T follicular helper cell (primary cell): ENCODE data around the gene ZNRF2.

Experiments
- DNase-seq: peaks from one replicate; pipeline ENCODE4 v3.0.0-alpha.2; 2020; ENCODE audit warnings: low read depth

Gene ZNRF2

DNA sequence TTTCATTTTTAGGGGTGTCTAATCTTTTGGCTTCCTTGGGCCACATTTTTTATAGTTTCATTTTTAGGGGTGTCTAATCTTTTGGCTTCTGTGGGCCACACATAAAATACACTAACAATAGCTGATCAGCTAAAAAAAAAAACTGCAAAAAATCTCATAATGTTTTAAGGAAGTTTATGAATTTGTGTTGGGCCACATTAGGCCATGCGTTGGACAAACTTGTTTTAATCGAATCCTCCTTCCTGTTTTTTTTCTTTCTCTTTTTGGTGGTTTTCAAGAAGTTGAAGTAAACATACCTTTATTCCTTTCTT, 37.4 kb downstream of the ZNRF2 start:
- no peak for DNase-seq

DNA sequence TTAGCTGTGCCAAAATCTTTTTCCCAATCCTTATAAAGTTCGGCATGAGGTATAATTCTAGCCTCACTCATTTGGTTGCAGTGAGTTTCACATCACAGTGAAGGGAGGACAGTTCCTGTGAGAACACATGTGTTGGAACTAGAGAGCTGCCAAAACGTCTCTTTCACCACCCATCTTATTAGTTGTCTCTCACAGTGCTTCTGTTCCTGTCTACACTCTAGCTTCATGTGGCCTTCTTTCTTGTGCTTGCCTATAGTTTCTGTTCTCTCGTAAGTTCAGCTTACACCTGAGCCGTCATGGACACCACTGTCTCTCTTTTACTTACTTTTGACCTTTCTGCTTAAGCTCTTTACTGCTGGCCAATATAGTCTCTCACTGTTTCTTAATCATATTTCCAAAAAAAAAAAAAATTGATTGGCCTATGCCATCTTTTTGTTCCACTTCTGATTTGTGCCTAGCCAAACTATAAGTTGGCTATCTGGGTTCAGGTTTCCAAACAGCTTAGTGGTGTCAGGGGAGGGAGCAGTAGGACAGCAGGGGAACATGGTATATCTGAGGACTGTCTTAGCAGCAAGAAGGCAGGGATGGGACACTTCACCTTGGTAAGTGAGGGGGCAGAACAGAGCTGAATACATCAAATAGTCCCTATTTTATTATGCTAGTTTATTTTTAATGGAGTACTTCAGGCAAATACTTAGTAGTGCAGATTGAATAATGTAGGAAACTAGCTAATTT, 38.0 kb downstream of the ZNRF2 start:
- DNase-seq: no peak

DNA sequence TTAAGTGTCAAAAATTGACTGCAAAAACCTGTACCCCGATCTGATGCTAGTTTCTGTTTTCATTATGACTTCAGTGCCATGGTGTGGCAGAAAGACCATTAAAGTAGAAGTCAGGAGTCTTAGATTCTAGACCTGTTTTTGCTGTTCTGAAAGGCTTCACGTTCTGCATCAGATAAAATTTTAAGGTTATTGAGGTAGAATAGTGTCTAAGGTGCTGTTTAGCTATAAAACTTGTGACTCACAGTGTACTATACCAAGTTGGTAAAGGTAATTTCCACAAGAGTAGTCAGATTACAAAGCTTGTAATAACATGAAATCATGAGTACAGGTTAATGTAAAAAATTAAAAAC, 38.6 kb downstream of the ZNRF2 start:
- DNase-seq: no peak

DNA sequence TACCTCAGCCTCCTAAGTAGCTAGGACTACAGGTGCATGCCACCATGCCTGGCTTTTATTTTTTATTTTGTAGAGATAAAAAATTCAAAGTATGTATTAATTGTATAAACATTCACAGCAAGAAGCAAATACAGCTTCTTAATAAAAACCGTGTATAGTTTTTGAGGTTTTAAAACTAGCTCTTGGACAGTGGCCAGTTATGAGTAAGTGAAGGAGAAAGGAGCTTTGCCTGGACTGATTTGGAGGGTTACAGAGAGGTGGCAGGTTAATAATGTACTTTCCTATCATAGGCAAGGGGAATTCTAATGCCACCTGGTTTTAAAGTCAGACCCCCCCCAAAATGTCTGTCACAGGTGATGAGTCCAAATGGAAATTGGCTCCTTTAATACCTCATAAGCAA, 43.4 kb downstream of the ZNRF2 start:
- no peak for DNase-seq

DNA sequence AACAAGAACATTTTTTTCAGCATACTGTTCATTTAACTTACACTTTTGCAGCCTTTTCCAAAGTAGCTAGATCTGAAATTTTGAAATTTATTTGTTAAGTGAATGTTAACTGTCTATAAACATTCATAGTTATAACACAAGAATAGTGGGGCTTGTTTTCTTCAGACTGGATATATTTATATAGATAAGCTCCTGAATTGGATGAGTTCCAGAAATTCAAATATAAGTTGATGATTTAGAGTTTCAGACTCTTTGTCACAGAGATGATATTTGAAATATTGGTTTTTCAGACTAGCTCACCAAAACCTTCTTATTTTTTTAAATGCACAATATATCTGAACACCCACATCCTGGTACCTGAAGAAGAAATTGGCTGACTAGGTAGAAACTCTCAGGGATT, 44.0 kb downstream of the ZNRF2 start:
- DNase-seq: no peak

DNA sequence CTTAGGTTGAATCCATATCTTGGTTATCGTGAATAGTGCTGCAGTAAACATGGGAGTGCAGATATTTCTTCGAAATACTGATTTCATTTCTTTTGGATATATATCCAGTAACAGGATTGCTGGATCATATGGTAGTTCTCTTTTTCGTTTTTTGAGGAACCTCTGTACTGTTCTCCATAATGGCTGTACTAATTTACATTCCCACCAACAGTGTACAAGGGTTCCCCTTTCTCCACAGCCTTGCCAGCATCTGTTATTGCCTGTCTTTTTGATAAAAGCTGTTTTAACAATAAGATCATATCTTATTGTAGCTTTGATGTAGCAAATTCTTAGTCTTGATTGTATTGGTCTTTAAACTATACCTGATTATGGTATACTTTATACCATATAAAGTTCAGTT, 45.3 kb downstream of the ZNRF2 start:
- no peak for DNase-seq

DNA sequence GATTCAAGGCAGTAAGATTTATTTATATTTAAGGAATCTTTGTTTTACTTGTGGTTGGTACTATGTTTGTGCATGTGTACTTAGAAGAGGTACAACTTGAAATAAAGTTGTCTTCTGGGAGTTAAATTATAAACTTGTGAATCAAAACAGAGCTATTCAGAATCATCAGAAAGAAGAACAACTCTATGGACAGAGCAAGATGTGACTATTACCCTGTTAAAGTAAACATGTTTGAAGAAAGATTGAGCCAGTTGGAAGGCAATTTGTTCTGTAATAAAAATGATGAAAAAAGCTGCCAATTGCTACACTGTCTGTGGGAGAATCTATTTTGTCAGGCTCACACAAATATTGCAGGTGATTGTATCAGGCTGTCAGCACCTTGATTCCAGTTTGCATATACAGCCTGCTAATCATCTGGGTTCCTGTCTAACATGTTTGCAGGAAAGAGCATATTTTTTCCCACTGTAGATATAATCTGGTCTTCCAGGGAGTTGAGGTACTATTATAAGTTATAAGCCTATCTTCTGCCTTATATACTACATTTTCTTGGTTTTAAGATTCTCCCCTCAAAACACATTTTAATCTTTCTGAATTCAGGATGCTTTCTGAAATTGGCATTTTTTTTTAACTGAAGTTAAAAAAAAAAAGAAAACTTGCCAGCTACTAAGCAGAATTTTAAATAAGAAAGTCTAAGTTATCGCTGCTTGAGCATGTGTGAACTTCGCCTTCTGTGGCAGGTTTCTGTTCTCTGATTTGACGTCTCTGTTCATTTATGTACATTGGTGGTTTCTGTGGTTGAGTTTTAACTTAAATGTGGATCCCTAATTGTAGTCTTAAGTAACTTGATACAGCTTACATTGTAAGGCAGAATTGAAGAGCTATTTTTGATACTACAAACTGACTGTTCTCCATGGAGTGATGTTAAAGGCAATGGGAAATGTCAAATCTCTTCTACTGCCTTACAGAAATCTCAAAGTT, 46.0 kb downstream of the ZNRF2 start:
- no peak for DNase-seq

DNA sequence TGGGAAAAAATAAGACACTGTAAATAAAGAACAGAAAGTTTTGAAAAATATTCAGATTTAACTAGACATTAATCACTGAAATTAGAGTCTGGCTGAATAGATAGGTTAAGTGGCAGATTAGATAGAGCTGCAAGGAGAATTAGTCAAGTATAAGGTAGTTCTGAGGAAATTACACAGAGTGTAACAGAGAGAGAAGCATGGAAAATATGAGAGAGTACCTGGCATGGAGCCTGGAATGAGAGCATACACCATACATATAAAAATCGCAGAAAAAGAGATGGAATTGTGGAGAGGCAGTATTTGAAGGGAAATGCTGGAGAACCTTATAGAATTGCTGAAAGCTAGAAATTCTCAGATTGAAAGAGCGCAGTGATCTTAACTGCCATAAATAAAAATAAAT, 46.9 kb downstream of the ZNRF2 start:
- DNase-seq: no peak

DNA sequence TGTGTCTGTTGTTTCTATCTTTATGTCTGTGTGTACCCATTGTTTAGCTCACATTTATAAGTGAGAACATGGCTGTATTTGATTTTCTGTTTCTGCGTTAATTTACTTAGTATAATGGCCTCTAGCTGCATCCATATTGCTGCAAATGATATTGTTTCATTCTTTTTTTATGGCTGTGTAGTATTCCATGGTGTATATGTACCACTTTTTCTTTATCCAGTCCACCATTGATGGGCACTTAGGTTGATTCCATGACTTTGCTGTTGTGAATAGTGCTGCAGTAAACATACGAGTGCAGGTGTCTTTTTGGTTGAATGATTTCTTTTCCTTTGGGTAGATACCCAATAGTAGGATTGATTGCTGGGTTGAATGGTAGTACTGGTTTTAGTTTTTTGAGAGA, 48.2 kb downstream of the ZNRF2 start:
- no peak for DNase-seq

DNA sequence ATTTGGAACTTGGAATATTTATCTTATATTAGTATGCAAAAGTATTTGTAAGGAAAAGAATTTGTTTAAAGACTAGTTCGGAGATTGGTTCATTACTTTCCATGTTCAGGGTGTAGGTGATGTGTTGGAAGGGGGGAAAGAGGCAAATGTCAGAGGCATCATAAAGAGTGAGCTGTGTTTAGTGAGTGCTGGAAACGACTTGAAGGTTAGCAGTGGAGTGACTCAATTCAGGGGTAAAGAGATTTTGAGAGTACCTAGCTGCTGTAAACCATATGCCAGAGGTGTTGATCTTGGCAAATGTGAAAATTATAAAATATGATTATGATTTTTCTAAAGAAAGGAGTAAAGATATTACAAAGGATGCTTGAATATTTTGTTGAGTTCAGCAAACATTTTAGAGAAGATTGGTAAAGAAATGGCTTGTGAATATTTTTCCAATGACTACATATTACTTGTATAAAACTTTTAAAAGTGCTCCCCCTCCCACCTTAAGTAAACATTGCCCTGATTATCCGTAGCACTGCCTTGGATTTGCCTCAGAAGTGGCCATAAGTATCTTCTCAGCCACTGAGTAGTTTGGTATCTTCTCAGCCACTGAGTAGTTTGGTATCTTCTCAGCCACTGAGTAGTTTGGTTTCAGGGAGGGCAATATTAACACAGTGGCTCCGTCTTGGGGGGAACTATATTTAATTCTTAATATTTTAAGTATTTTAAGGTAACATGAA, 51.5 kb downstream of the ZNRF2 start:
- DNase-seq: no peak

DNA sequence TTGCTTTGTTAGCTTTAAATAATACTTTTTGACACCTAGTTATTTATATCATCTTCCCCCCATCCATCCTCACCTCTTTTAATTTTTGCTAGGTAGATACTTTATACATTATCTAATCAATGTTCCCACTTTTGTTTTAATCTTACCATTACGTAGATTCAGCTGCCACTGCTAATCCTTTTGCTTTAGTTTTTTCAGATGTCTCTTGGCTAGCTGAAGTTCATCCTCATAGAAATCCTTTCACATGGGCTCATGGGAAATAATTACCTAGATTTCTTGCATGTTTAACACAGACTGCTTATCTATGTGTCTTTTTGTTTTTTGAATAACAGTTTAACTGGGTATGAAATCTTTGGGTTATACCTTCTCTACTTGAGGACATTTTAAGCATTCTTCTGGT, 60.1 kb downstream of the ZNRF2 start:
- DNase-seq: no peak

DNA sequence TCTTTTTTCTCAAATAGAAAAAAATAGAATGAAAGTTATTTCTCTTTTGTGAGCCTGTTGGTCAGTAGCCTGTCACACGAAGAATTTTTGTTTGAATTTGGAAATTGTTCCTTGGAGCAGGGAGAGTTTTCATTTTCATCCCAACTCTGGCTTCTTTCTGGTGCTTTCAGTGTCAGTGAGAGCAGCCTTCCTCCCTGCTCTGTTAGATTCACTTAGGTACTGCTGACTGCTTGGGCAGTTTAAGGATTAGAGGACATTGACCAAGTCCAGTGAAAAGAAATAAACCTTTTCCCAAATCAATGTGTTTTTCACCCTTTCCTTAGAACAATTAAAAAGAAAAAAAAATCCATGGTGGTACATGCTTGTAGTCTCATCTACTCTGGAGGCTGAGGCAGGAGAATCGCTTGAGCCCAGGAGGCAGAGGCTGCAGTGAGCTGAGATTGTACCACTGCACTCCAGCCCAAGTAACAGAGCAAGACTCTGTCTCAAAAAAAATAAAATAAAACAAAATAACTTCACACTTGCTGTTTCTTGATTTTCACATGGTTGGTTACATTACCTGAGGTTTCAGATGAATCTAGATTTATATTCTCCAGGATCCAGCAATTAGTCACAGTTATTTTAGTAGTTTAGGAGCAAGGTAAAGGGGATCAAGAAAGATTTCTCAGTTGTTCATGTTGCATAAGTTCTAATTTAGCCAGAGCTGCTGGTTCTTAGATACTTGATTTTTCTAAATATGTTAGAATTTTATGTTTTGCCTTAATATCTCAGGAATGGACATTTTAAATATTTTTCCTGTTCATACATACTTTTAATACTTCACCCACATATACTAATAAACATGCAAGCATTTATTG, 63.1 kb downstream of the ZNRF2 start:
- no peak for DNase-seq

DNA sequence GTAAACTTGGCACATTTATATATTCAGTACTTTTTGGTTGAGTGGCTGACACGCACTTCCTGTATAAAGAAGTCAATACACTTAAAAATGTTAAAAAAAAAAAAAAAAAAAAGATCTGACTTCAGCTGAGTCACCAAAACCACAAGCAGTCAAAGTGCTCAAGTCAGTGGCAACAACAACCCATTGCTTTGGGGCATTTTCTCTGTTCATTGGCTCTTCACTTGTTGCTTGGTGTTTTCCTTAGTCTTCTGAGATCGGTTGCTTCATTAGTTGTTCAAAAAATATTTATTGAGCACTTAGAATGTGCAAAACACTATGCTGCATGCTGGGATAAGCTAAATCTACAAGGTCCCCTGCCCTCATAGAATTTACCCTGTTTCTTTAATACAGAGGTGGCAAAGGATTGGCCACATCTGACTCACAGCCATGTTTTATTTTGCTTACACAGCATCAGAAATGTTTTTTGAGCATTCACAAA, 63.7 kb downstream of the ZNRF2 start:
- DNase-seq: peak; percentile 42

DNA sequence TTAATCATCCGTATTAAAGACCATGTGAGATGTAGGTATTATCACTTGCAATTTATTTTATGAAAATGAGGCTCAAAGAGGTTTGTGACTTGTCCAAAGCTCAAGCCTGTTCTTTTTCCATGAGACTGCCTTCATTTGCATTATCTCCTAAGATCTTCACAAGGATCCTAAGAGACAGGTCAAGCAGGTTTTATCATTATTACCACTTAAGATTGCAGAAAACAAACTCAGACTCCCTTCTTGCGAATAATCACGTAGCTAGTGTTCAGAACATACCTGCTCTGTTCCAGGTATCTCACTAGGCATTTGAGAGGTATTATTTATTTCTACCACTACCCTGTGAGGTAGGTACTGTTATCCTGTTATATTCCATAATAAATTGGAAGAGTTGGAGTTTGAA, 64.8 kb downstream of the ZNRF2 start:
- no peak for DNase-seq

DNA sequence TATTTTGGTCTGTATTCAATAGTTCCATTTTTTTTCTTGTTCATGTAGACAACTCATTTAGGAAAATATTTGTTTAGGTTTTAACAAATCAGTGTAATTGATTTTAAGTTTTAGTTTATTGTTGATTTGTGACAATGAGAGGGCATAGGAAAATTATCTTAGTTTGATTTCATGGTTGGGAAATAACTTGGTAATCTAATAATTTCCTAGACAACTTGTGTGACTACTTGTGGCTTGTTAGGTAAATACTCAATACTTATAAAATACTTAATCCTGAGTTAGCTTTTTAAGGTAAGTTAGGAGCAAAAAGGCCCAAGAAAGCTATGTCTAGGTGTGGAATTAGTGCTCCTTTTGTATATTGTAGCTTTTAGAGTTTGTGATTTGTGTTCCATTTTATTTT, 65.4 kb downstream of the ZNRF2 start:
- DNase-seq: no peak

DNA sequence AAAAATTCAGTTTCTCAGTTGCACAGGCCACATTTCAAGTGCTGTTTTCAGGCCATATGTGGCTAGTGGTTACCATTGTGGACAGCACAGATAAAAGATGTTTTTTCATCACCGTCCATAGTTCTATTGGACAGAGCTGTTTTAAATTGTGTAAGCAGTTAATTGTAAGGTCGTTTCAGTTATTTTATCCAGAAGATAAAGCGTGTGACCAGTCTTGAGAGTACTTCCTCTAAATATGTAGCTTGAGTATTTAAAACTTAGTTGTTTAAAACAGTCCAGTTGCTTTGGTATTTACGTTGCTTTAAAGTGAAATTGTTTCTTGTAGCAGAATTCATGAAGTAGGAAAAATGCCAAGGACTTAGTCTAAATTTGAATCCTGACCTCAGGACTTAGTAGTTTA, 66.9 kb downstream of the ZNRF2 start:
- no peak for DNase-seq

DNA sequence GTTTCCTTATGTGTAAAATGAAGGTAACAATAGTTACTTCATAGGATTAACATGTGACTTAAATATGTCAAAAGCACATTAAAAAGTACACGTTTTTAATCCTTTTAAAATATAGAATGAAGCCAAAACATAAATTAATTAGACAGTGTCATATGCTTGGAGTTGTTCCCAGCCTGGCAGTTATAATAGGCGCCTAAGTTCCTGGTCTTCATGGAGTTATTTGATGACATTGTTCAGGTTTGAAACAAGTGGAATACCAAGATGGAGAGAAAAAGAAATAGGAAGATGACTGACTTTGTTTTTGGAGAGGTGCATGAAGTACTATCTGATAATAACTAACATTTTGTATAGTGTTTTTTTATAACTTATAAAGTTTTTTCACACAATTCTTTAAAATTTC, 67.3 kb downstream of the ZNRF2 start:
- DNase-seq: no peak

DNA sequence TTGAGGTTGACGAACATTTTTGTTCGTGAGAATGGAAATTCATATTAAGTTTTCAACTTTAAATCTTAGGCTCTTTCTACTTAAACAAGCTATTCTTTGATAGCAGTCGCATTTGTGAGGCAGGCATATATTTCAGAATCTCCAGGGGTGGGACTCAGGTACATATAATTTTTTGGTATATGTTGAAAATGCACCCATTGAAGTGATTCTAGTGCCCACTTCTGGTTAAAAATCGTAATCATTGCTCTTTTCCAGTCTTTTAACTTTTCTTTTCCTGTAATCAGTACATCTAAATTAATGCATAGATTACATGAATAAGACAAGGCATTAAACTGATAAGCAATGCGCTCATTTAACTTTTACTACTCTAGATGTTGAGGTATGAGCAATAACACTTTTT, 67.8 kb downstream of the ZNRF2 start:
- DNase-seq: no peak

DNA sequence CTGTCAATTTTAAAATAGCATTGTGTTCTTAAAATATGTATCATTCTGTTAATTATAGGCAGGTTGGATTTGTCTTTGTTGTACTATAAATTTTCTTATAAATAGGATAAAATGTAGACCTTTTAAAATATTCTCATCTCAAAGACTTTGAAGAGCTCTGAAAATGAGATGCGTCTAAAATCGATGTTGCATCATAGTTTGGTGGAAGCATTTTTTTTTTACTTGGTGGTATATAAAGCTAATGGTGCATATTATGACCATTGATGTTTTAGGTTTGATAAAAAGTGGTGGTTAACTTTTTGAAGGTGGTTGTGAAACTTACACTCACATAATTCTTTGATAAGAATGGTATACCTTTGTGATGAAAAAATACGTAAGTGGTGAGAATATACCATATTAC, 69.1 kb downstream of the ZNRF2 start:
- no peak for DNase-seq

DNA sequence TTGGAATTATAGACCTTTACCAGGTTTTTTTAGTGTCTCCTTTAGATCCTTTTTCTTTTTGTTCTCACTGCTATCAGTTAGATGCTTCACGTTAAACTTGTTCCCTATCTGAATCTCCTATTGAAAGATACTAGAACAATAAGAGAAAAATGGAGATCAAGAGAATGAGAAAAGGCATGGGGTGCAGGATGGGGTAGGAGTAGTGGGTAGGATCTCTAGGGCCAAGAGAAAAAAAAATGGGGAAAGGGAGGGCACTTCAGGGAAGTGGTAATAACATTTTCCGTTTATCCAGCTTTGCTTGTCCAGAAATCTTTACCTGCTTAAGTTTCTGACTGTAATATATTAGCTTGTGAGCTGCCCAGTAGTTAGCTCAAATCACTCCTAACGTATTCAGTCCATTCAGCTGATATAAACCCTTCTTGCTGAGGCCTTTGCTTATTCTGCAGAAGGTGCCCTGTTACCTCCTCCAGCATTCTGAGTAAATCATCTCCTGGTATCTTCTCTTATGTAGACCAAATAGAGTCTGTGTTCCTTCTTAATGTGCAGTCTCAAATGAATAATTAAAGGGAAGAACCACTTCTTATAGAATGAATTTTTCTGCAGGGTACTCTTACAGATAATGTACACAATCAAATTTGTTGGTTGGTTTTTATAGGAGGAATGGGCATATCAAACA, 69.7 kb downstream of the ZNRF2 start:
- no peak for DNase-seq

DNA sequence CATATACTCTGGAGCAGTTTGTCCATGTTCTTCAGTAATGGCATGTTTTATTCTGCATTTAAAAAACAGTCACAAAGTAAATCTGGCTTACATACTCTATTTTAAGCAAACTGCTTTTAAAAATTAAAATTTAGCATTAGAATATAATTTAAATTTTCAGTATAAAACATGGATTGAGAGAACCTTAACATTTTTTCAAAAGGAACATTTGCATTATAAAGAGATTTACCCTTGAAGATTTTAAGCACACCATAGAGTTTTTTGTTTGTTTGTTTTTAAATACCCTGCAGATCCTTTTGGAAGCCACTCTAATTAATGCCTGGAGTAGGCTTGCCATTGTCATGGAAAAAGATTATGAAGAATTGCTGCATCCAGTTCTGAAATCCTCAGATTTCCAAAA, 70.4 kb downstream of the ZNRF2 start:
- DNase-seq: no peak
